GM19468 (cell line): Measurements from ENCODE around the gene TSNAXIP1.

Source experiments
- ATAC-seq: cut with Tn5 transposase; IDR thresholded peaks from one replicate; pipeline ENCODE4 v1.9.1; 2021; ENCODE audit warnings: mild to moderate bottlenecking, moderate library complexity, moderate number of reproducible peaks; ENCODE audit not compliant: unreplicated experiment; ENCODE audit errors: extremely low read depth

TSNAXIP1 gene

GRCh38 chr16:67782567-67783352 is 23.9 kb upstream of the TSNAXIP1 start:
- ATAC-seq, result no peak

DNA sequence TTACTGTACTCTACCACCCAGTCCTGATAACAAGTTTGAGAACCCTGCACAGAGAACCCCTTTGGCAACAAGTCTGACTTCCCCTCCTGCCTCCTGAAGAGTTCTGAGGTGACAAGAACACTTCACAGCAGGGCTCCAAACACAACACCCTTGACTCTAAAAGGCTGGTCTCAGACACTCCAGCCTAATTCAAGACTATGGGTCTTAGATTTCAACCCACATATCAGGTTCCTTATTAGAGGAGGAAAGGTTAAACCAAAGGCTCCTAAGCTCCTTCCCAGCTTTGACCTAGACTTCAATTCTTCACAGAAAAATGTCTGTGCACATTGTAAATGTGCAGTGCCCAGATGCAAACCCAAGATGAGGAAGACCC is 23.4 kb upstream of the TSNAXIP1 start:
- no peak for ATAC-seq

GRCh38 chr16:67786491-67786890 is 20.2 kb upstream of the TSNAXIP1 start:
- ATAC-seq, result no peak

GRCh38 chr16:67790071-67790470 is 16.6 kb upstream of the TSNAXIP1 start:
- no peak for ATAC-seq

DNA sequence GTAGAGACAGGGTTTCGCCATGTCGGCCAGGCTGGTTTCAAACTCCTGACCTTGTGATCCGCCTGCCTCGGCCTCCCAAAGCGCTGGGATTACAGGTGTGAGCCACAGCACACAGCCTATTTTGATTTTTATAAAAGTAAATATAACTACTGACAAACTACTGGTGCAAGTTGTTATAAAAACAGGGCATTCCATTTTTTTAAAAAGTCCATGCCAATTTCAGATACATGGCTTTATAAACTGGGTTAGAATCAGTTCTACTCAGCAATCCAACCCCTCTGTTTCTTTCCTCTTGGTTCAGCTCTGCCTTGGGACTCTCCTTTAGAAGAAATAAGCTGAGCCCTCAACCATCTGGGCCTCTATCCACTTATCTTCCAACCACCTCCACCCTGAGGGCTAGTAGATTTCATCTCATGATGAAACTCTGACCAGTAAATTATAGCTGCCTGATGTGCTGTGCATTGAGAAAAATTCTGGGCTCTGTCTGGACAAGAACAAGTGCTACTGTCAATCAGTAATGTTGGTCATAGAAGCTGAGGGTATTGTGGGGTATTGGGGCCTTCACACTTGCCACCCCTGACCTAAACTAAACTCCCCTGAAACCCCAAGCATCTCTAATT is 10.5 kb upstream of the TSNAXIP1 start:
- no peak for ATAC-seq

DNA sequence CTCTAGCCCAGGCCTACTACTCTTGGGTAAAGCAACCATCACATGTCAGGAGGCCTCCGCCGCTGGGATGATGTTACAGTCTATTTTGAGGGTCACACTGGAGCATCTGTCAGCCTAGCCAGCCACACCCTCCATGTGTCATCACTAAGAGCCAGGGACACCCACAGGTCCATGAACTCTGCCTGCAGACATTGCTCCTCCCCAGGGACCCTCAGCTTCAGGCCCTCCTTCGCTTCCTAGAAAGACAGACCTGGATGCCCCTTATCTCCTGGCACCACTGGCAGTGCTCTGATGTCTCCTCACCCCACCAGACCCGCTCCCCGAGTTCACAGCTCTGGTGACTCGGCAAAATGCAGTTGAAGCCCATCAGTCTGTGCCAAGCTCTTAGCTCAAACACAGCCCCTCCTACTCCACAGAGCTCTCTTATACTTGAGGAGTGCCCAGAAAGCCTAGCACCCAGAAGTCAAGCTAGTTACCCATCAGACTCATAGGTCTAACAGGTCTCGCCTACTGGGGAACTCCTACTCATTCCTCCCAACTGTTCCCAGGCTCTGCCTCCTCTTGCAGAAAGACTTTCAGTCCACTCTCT is 6.3 kb upstream of the TSNAXIP1 start:
- no peak for ATAC-seq

GRCh38 chr16:67801241-67801640 is 5.4 kb upstream of the TSNAXIP1 start:
- ATAC-seq, result no peak

- ATAC-seq, result no peak
These were observed 4.8 kb upstream of the TSNAXIP1 start for GRCh38 chr16:67801883-67802282.

GRCh38 chr16:67803894-67804293 is 2.8 kb upstream of the TSNAXIP1 start:
- no peak for ATAC-seq

DNA sequence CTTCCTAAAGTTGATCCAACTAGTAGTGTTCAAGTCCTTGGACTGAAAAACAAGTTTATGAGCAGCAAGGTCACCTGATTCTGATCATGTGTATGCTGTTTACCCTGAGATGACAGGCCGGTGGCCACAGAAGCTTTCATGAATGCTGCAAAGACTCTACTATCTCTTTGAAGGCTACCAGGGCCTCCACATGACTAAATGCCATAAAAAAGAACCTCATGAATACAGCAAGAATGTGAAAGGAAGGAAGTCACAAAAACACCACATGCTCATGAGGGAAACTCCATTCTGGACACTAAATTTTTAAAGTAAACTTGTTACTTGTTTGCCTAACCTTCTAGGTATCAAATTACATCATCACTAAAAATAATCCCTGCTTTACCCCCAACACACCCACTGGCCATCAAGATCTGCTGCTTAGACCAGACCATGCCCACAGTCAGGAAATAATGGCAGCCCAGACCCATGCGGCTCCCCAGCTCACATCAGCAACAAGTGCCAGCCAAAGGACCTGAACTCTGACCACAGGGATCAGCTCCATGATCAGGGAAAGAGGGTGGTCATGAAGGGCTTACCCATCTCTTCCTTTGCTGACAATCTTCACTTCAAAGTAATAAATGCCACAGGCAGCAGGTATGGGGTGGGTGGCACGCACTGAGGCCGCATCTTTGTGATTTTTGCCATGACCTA is 1.7 kb upstream of the TSNAXIP1 start:
- ATAC-seq, result no peak

DNA sequence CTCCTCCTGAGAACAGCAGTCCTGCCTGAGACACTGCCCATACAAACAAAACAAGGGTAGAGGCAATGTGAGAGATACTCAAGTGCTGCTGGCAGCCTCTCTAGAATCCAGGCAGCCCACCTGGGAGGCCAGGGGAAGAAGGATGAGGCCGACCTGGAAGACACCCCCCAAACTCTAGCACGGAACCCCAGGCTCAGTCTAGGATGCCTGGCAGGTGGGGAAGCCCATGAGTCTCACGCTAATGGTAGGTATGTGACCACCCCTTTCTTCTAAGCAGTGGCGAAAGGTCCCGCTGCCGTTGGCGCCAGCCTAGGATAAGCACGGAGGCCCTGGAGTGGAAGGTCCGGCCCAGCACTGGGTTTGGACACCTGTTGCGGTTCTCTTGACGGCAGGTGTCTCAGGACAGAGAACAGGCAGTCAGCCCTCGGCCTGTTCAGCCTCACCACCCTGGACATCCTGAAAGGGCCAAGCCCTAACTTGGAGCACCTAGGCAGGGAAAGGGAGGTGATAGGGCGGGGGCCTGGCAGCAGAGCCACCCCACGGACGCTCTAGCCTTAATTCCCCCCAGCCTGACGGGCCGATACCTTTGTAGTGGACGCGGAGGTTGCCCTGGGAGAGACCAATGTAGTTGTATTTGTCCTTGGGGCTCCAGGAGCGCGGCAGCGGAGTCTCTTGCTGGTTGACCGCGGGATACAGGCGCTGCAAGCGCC is 816 bp upstream of the TSNAXIP1 start:
- no peak for ATAC-seq

DNA sequence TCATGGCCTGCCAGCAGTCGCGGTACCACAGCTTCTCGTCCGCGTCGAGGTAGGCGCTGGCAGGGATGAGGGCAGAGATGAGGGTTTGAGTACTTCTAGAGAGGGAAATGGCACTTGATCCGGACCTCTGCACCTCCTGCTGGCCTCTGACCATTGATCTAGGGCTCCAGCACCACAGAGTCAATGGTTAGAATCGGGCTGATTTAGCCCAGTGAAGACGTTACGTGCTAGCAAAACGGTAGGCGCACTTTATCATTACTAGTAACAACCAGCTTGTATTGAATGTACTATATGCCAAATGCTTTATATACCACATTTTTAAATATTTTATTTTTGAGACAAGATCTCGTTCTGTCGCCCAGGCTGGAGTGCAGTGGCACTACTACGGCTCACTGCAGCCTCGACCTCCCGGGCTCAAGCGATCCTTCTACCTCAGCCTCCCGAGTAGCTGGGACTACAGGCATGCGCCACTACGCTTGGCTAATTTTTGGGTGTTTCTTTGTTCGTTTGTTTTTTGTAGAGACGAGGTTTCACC is 526 bp downstream of the TSNAXIP1 start:
- no peak for ATAC-seq

GRCh38 chr16:67811899-67812298 is 5.2 kb downstream of the TSNAXIP1 start:
- no peak for ATAC-seq

GRCh38 chr16:67814567-67814966 is 7.9 kb downstream of the TSNAXIP1 start:
- no peak for ATAC-seq

GRCh38 chr16:67820608-67821259 is 14.0 kb downstream of the TSNAXIP1 start:
- ATAC-seq, result no peak

- no peak for ATAC-seq
These were observed 15.8 kb downstream of the TSNAXIP1 start for GRCh38 chr16:67822511-67822910.

- ATAC-seq, result no peak
These were observed 18.4 kb downstream of the TSNAXIP1 start for GRCh38 chr16:67825119-67825518.

GRCh38 chr16:67825906-67826305 is 19.2 kb downstream of the TSNAXIP1 start:
- ATAC-seq, result no peak

GRCh38 chr16:67828651-67829050 is 22.0 kb downstream of the TSNAXIP1 start:
- no peak for ATAC-seq

DNA sequence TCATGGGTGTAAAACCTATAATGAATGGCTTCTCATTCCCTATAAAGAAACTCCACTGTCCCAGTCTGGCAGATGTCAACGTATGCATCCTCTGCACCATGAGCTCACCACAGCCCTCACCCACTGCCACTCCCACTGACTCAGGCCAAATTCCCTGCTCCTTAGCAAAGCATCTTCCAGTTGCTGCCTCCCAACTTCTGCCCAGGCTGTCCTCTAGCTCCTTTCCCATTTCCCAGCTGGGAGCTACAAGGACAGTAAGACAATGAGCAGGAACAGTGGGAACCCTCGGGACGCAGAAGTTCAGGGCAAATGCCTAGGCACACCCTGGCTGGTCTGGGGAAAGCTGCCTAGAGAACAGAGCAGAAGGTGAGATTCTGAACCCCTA is 26.3 kb downstream of the TSNAXIP1 start:
- ATAC-seq, result no peak
